SK-N-SH (cell line): ENCODE data around the gene RTP4. TPM values are rescaled to one million over a fixed set of nuclear protein-coding genes. Genes with fewer than 3 reads are reported as not detected.

Experiments
- CTCF ChIA-PET: fragments of 300-600, 350-600 bp; formaldehyde crosslinking; extraction: SDS; loops from one replicate; lab custom pipeline; 2021; lab: Yijun Ruan, JAX
- POLR2A ChIA-PET: fragments of 350-600 bp; sonication (Branson Sonifier 250); formaldehyde crosslinking; extraction: SDS; loops from one replicate; lab custom pipeline; 2020; ENCODE audit warnings: antibody characterized with exemption, inconsistent platforms; lab: Yijun Ruan, JAX
- DNase-seq: peaks from one replicate; pipeline ENCODE4 v3.0.0; 2012
- H2AFZ ChIP-seq: fragments of 200-600 bp; sonication (generic); 2 replicates; pipeline ENCODE4 v1.8.1; 2016; ENCODE audit warnings: antibody characterized with exemption, mild to moderate bottlenecking, low read depth
- H3F3A ChIP-seq: fragments of 200-600 bp; sonication (generic); replicated peaks from 2 replicates; pipeline ENCODE3; 2016; ENCODE audit warnings: antibody characterized with exemption, mild to moderate bottlenecking; ENCODE audit not compliant: insufficient read depth
- H3K27ac ChIP-seq, 2 experiments: fragments of 200-500 bp in 1 of 2; fragments of 200-600 bp in 1 of 2; sonication (Bioruptor generic) in 1 of 2; sonication (generic), shearing (Covaris generic) in 1 of 2; 2 replicates each; pipeline versions ENCODE4 v1.5.1 to v1.6.1; 2014 to 2016; ENCODE audit warnings: low read depth in 2 of 2, inconsistent platforms in 1 of 2, low read length in 1 of 2, mild to moderate bottlenecking in 1 of 2, mixed read lengths in 1 of 2
- H3K27me3 ChIP-seq: fragments of 200-600 bp; sonication (generic), shearing (Covaris generic); 2 replicates; pipeline ENCODE4 v1.6.1; 2016; ENCODE audit warnings: mixed run types; ENCODE audit not compliant: insufficient read depth
- H3K36me3 ChIP-seq, 2 experiments: fragments of 200-500 bp in 1 of 2; fragments of 200-600 bp in 1 of 2; sonication (Bioruptor generic) in 1 of 2; sonication (generic) in 1 of 2; replicated peaks in 1 of 2; 2 replicates each; pipeline versions ENCODE3 to v1.5.1; 2014 to 2016; ENCODE audit warnings: low read length in 1 of 2, mild to moderate bottlenecking in 1 of 2; ENCODE audit not compliant: insufficient read depth in 2 of 2, control insufficient read depth in 1 of 2
- H3K4me1 ChIP-seq, 2 experiments: fragments of 200-500 bp in 1 of 2; fragments of 200-600 bp in 1 of 2; sonication (Bioruptor generic) in 1 of 2; sonication (generic), shearing (Covaris generic) in 1 of 2; 2 replicates each; pipeline versions ENCODE4 v1.5.1 to v1.6.1; 2014 to 2016; ENCODE audit warnings: low read depth in 1 of 2, low read length in 1 of 2, mixed run types in 1 of 2; ENCODE audit not compliant: insufficient read depth in 2 of 2, control insufficient read depth in 1 of 2
- H3K4me2 ChIP-seq: fragments of 200-600 bp; sonication (generic), shearing (Covaris generic); 2 replicates; pipeline ENCODE4 v1.6.1; 2017; ENCODE audit warnings: mixed run types
- H3K4me3 ChIP-seq, 2 experiments: fragments of 200-500 bp in 1 of 2; fragments of 200-600 bp in 1 of 2; sonication (Bioruptor generic) in 1 of 2; sonication (generic), shearing (Covaris generic) in 1 of 2; 2 replicates each; pipeline versions ENCODE4 v1.5.1 to v1.8.1; 2014 to 2016; ENCODE audit warnings: low read depth in 2 of 2, inconsistent platforms in 1 of 2, low read length in 1 of 2, mild to moderate bottlenecking in 1 of 2, mixed read lengths in 1 of 2, moderate library complexity in 1 of 2
- H3K79me2 ChIP-seq: fragments of 200-600 bp; sonication (generic); 2 replicates; pipeline ENCODE4 v1.8.1; 2017; ENCODE audit warnings: mild to moderate bottlenecking; ENCODE audit not compliant: insufficient read depth
- H3K9ac ChIP-seq: fragments of 200-600 bp; sonication (generic); 2 replicates; pipeline ENCODE4 v1.6.1; 2017; ENCODE audit warnings: mixed run types
- H3K9me2 ChIP-seq: fragments of 200-600 bp; sonication (generic); 2 replicates; pipeline ENCODE4 v1.6.1; 2017; ENCODE audit warnings: mixed run types
- H3K9me3 ChIP-seq: fragments of 200-600 bp; sonication (generic); 2 replicates; pipeline ENCODE4 v1.6.1; 2017; ENCODE audit warnings: mixed run types, mild to moderate bottlenecking, moderate library complexity
- H4K20me1 ChIP-seq: fragments of 200-600 bp; sonication (generic); 2 replicates; pipeline ENCODE4 v1.6.1; 2017; ENCODE audit warnings: mild to moderate bottlenecking, mixed run types; ENCODE audit not compliant: insufficient read depth
- EZH2phosphoT487 ChIP-seq: fragments of 200-600 bp; sonication (generic); IDR thresholded peaks from 2 replicates; pipeline ENCODE4 v1.6.1; 2017; ENCODE audit warnings: low read depth, mixed run types, mild to moderate bottlenecking, antibody characterized with exemption, moderate library complexity, borderline replicate concordance
- FOXJ3 ChIP-seq: sonication (generic); formaldehyde crosslinking; IDR thresholded peaks from 2 replicates; pipeline ENCODE4 v1.5.1; 2020; ENCODE audit warnings: mild to moderate bottlenecking, missing genetic modification reagents
- GATA2 ChIP-seq: sonication (generic); formaldehyde crosslinking; IDR thresholded peaks from 2 replicates; pipeline ENCODE4 v1.5.0; 2020; ENCODE audit warnings: mild to moderate bottlenecking, missing genetic modification reagents
- IRF3 ChIP-seq: fragments of 150-350 bp; IDR thresholded peaks from 2 replicates; pipeline ENCODE4 v1.6.1; 2016; ENCODE audit warnings: mild to moderate bottlenecking, low read depth, low read length
- MEF2A ChIP-seq: IDR thresholded peaks from 2 replicates; pipeline ENCODE4 v1.4.0; 2012; ENCODE audit warnings: low read depth, borderline replicate concordance
- NFIC ChIP-seq: IDR thresholded peaks from 2 replicates; pipeline ENCODE4 v1.4.0; 2012; ENCODE audit warnings: borderline replicate concordance
- SMC3 ChIP-seq: IDR thresholded peaks from 2 replicates; pipeline ENCODE4 v1.6.1; 2012; ENCODE audit warnings: low read depth, low read length, improper control_type of control experiment
- TAF1 ChIP-seq: IDR thresholded peaks from 2 replicates; pipeline ENCODE4 v1.6.1; 2012; ENCODE audit warnings: low read depth, mild to moderate bottlenecking, low read length, moderate library complexity, borderline replicate concordance
- USF1 ChIP-seq: IDR thresholded peaks from 2 replicates; pipeline ENCODE4 v1.4.0; 2012; ENCODE audit warnings: low read depth, borderline replicate concordance
- USF2 ChIP-seq: fragments of 150-350 bp; IDR thresholded peaks from 2 replicates; pipeline ENCODE4 v1.6.1; 2017; ENCODE audit warnings: antibody characterized with exemption, low read length, low read depth, borderline replicate concordance
- WGBS: methylation state at CpG from one replicate; pipeline ENCODE4 v1.1.6; 2017; ENCODE audit warnings: low lambda C conversion rate; 5-methylcytosine and 5-hydroxymethylcytosine counted together
- polyA plus RNA-seq, 3 experiments: library from polyadenylated mRNA; depleted of rRNA; stranded (reverse); fragments of >200 nt; gene quantifications; 2 replicates each; pipeline ENCODE4 v1.2.3, GENCODE V29; 2012

The RTP4 gene
- polyA plus RNA-seq, 1 of the 3 experiments (the other 2 are of a cell fraction), result 0.16 TPM

DNA sequence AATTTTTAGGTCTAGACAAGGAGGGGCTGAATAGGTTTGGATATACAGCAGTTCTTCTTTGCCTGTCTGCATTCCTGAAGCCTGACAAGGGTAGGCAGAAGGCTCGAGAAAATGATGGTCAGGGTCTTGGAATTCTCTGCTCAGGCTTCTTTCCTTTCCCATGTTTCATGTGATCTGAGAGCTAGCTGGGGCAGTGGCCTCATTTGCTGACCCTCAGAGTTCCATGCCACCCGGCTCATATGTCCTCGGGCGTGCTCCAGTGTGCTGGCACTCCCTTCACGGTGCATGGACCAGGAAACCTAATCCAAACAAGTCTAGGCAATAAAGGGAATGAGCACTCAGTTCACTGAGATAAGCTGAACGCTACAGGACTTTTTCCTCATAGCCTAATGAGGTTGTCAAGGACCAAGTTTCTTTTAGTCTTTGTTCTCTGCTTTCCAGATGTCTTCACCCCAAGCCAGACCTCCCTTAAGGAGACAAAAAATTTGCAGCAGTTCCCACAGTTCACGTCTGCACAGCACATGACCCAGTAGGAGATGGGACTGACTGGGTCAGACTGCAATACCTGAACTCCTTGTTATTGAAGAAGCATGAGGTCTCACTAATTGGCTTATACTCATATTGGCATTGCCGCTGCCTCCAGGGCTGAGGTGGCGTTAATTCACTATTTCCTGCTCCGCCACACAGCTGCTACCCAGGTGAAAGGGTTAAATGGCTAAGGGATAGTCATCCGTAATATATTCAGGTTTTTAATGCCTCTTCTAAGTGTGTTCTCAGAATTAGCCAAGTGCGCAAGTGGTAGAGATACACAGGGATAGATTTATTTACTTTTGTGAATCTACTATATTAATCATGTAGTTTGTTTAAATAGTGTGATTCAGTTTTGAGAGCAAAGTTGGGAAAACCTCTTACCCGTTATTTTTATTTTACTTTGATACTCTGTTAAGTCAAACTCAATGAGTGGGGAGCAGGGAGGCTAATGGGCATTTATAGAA lies 15.3 kb upstream of the RTP4 start:
- no peak for DNase-seq
- POLR2A ChIA-PET, result no interaction called here

GRCh38 chr3:187358068-187358467 lies 10.1 kb upstream of the RTP4 start:
- no peak for DNase-seq
- no peaks in the 10 kb centered on the region for H4K20me1 ChIP-seq
- no peaks in the 10 kb centered on the region for H3K9me3 ChIP-seq
- no peaks in the 10 kb centered on the region for H3F3A ChIP-seq
- no peaks in the 10 kb centered on the region for H3K4me1 ChIP-seq
- no peaks in the 10 kb centered on the region for H3K79me2 ChIP-seq
- H3K4me3 ChIP-seq, result no peak overlapping the region
- TF ChIP-seq EZH2phosphoT487 (no peak), USF1 (no peak), USF2 (no peak), MEF2A (no peak), SMC3 (no peak), TAF1 (no peak), IRF3 (no peak), NFIC (no peak), FOXJ3 (no peak)
- no peak overlapping the region for H3K9ac ChIP-seq
- no peak overlapping the region for H3K27ac ChIP-seq
- 13% methylated on average over 1 of the region's 1 CpG for WGBS
- no peaks in the 10 kb centered on the region for H3K9me2 ChIP-seq
- ChIA-PET CTCF (no interaction called here), POLR2A (no interaction called here)
- H3K36me3 ChIP-seq, result no peaks in the 10 kb centered on the region
- H2AFZ ChIP-seq, result no peak overlapping the region
- H3K4me2 ChIP-seq, result no peak overlapping the region
- H3K27me3 ChIP-seq, result peaks cover 13% of the 10 kb centered on the region; the same call in 1 of the 2 replicates

More for the DNA sequence above, 15.3 kb upstream of the RTP4 start:
- Histone ChIP-seq H3F3A (no peaks in the 10 kb centered on the region), H2AFZ (no peak overlapping the region), H3K79me2 (no peaks in the 10 kb centered on the region), H3K4me3 (no peak overlapping the region), H3K27me3 (peaks cover 12% of the 10 kb centered on the region; the same call in 1 of the 2 replicates), H3K9me2 (no peaks in the 10 kb centered on the region), H3K9ac (no peak overlapping the region), H3K9me3 (no peaks in the 10 kb centered on the region), H4K20me1 (no peaks in the 10 kb centered on the region), H3K27ac (no peak overlapping the region), H3K4me2 (no peak overlapping the region), H3K4me1 (no peaks in the 10 kb centered on the region), H3K36me3 (no peaks in the 10 kb centered on the region)
- WGBS, result 10% methylated on average over 13 of the region's 13 CpGs
- CTCF ChIA-PET, result interaction anchor here (0.7 kb wide), 1 partner anchor 27 kb away, joined by 3 read pairs; no protein-coding TSS in a partner anchor
- TF ChIP-seq GATA2 (CRISPR knock-in tag), result no peak
